ENCODE data around the gene SEL1L. TPM values are rescaled to one million over a fixed set of nuclear protein-coding genes. Genes with fewer than 3 reads are reported as not detected.
"Not testable (repeated sequence)": the region's sequence is repeated elsewhere in the genome, so short reads cannot be mapped to it uniquely, and the experiment has no call there.

SEL1L gene
- total and polyA plus RNA-seq, 4 donors: 13.1 to 119 (median 69.8) TPM

DNA sequence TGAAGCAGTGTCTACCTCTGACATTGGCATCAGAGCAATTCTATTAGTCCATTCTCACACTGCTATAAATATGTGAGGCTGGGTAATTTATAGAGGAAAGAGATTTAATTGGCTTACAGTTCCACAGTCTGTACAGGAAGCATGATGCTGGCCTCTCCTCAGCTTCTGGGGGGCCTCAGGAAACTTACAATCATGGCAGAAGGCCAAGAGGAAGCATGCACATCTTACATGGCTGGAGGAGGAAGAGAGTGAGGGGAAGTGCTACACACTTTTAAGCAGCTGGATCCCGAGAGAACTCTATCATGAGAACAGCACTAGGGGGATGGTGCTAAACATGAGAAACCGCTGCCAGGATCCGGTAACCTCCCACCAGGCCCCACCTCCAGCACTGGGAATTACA lies 25.7 kb upstream of the SEL1L start:
- no peak overlapping the region for H3K27ac ChIP-seq (ENCODE audit: low read depth in 1 of 2, low read length in 2 of 2)
- no peaks in the 10 kb centered on the region for H3K4me1 ChIP-seq (ENCODE audit: control insufficient read depth in 1 of 2, insufficient read depth in 2 of 2, low read length in 2 of 2)
- no peak overlapping the region for H3K4me3 ChIP-seq (ENCODE audit: low read length in 2 of 2)
- no peaks in the 10 kb centered on the region for H3K27me3 ChIP-seq (ENCODE audit: control insufficient read depth in 1 of 2, insufficient read depth in 2 of 2, low read length in 1 of 2)
- no peaks in the 10 kb centered on the region for H3K9me3 ChIP-seq (ENCODE audit: control insufficient read depth, low read length)
- no peaks in the 10 kb centered on the region for H3K36me3 ChIP-seq (ENCODE audit: control insufficient read depth in 1 of 2, insufficient read depth in 2 of 2, low read length in 1 of 2)
- intact Hi-C loops (cut with DNase I): no loop called here
- no peak for DNase-seq
- 74 to 77% methylated on average over 3 of the region's 3 CpGs for WGBS, 2 donors
- ATAC-seq (ENCODE audit: low FRiP score): no peak

DNA sequence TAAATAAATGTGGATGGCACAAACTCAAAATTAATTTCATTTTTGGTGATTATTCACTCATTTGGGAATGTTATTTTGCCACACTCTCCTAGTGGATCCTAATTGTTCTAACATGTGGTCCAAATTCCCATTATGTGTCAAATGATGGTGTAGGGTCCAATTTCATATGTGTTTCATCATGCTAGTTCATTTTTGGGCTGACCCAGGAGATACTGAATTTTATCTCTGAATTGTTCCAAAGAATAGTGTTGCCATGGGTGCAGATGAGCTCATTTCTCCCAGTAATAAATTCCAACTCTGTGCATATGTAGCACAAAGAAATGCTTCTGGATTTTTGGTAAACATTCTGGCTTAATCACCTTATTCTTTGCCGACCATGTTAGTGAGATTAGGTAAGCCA lies 23.5 kb upstream of the SEL1L start:
- H3K36me3 ChIP-seq (ENCODE audit: control insufficient read depth in 1 of 2, insufficient read depth in 2 of 2, low read length in 1 of 2): no peaks in the 10 kb centered on the region
- no peak overlapping the region for H3K27ac ChIP-seq (ENCODE audit: low read depth in 1 of 2, low read length in 2 of 2)
- DNase-seq: no peak
- ATAC-seq (ENCODE audit: low FRiP score): no peak
- H3K4me1 ChIP-seq (ENCODE audit: control insufficient read depth in 1 of 2, insufficient read depth in 2 of 2, low read length in 2 of 2): no peaks in the 10 kb centered on the region
- no peaks in the 10 kb centered on the region for H3K27me3 ChIP-seq (ENCODE audit: control insufficient read depth in 1 of 2, insufficient read depth in 2 of 2, low read length in 1 of 2)
- 77 to 78% methylated on average over 1 of the region's 1 CpG for WGBS, 2 donors
- intact Hi-C loops (cut with DNase I): no loop called here
- no peaks in the 10 kb centered on the region for H3K9me3 ChIP-seq (ENCODE audit: control insufficient read depth, low read length)
- H3K4me3 ChIP-seq (ENCODE audit: low read length in 2 of 2): no peak overlapping the region

DNA sequence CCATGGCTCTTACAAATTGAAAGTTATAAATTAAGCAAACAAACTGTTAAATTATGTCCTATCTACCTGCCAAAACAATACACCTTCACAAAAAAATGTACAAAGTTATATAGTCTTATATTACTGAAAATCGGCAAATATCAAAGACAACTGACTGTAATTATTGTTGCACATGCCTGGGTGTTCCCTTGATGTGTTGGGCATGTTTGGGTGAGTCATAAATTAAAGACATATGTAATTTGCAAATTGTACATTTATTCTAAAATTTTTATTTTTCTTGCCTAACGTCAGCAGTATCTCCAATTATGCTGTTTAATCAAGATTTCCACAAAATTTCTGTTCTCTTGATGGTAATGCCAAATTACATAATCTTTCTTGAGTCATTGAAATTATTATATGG lies 22.0 kb upstream of the SEL1L start:
- Histone ChIP-seq H3K27ac (ENCODE audit: low read depth in 1 of 2, low read length in 2 of 2) (no peak overlapping the region), H3K36me3 (ENCODE audit: control insufficient read depth in 1 of 2, insufficient read depth in 2 of 2, low read length in 1 of 2) (no peaks in the 10 kb centered on the region), H3K4me1 (ENCODE audit: control insufficient read depth in 1 of 2, insufficient read depth in 2 of 2, low read length in 2 of 2) (no peaks in the 10 kb centered on the region), H3K4me3 (ENCODE audit: low read length in 2 of 2) (no peak overlapping the region), H3K9me3 (ENCODE audit: control insufficient read depth, low read length) (no peaks in the 10 kb centered on the region), H3K27me3 (ENCODE audit: control insufficient read depth in 1 of 2, insufficient read depth in 2 of 2, low read length in 1 of 2) (no peaks in the 10 kb centered on the region)
- 82 to 85% methylated on average over 2 of the region's 2 CpGs for WGBS, 2 donors
- ATAC-seq (ENCODE audit: low FRiP score) (no peak), DNase-seq (no peak)
- intact Hi-C loops (cut with DNase I): no loop called here

DNA sequence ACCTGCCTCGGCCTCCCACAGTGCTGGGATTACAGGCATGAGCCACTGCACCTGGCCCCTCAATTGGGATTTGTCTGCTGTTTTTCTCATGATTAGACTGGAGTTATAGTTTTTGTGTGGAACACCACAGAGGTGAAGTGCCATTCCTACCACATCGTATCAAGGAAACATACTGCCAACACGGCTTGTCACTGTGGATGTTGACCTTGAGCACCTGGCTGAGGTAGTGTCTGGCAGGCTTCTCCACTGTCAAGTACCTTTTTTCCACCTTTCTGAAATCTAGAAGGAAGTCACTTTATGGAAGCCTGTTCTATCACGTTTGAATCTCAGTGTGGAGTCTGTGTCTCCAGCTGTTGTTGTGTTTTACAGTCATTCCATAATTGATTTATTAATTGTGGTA lies 21.4 kb upstream of the SEL1L start:
- 81 to 85% methylated on average over 4 of the region's 4 CpGs for WGBS, 2 donors
- H3K36me3 ChIP-seq (ENCODE audit: control insufficient read depth in 1 of 2, insufficient read depth in 2 of 2, low read length in 1 of 2): no peaks in the 10 kb centered on the region
- H3K4me1 ChIP-seq (ENCODE audit: control insufficient read depth in 1 of 2, insufficient read depth in 2 of 2, low read length in 2 of 2): no peaks in the 10 kb centered on the region
- H3K9me3 ChIP-seq (ENCODE audit: control insufficient read depth, low read length): no peaks in the 10 kb centered on the region
- intact Hi-C loops (cut with DNase I): no loop called here
- no peak overlapping the region for H3K27ac ChIP-seq (ENCODE audit: low read depth in 1 of 2, low read length in 2 of 2)
- ATAC-seq (ENCODE audit: low FRiP score) (no peak), DNase-seq (no peak)
- H3K4me3 ChIP-seq (ENCODE audit: low read length in 2 of 2): no peak overlapping the region
- no peaks in the 10 kb centered on the region for H3K27me3 ChIP-seq (ENCODE audit: control insufficient read depth in 1 of 2, insufficient read depth in 2 of 2, low read length in 1 of 2)

DNA sequence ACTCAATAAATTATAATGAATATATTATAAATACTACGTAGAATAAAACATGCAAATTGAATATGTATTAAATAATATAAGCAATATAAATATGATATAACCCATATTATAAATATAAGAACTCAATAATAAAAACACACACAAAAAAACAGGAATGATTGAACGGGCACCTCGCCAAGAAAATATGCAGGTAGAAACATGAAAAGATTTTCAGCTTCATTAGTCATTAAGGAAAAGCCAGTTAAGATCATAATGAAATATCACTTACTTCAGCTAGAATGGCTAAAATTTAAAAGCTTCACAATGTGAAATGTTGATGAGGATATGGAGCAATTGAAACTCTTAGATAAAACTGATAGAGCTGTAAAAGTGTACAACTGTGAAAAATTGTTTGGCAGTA lies 17.8 kb upstream of the SEL1L start:
- Histone ChIP-seq H3K27me3 (ENCODE audit: control insufficient read depth in 1 of 2, insufficient read depth in 2 of 2, low read length in 1 of 2) (no peaks in the 10 kb centered on the region), H3K36me3 (ENCODE audit: control insufficient read depth in 1 of 2, insufficient read depth in 2 of 2, low read length in 1 of 2) (no peaks in the 10 kb centered on the region), H3K4me1 (ENCODE audit: control insufficient read depth in 1 of 2, insufficient read depth in 2 of 2, low read length in 2 of 2) (no peaks in the 10 kb centered on the region), H3K9me3 (ENCODE audit: control insufficient read depth, low read length) (no peaks in the 10 kb centered on the region), H3K4me3 (ENCODE audit: low read length in 2 of 2) (no peak overlapping the region), H3K27ac (ENCODE audit: low read depth in 1 of 2, low read length in 2 of 2) (no peak overlapping the region)
- no peak for ATAC-seq (ENCODE audit: low FRiP score)
- intact Hi-C loops (cut with DNase I): no loop called here
- 86 to 87% methylated on average over 3 of the region's 3 CpGs for WGBS, 2 donors
- DNase-seq: no peak

DNA sequence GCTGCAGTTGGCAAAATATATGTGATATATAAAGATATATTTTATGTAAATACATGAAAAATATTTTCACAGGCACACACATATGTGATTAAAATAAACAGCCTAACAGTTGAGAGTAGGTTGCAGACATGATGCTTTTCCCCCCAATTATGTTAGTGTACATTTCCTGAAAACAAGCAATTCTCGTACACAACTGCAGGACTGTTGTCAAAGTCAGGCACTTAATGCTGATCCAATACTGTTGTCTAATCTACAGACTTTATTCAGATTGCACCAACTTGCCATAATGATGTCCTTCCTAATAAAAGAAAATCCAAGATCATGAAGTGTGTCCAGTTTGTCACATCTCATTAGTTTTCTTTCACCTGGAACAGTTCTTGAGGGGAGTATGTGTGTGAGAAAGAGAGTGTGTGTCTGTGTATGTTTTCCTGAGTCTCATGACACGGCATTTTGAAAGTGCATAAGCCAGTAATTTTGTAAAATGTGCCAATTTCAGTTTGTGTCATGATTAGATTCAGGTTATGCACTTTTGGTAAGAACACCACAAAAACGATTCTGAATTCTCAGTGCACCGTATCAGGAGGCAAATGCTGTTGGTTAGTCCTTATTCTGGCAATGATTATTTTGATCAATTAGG lies 16.5 kb upstream of the SEL1L start:
- ATAC-seq (ENCODE audit: low FRiP score) (no peak), DNase-seq (no peak)
- Histone ChIP-seq H3K4me3 (ENCODE audit: low read length in 2 of 2) (no peak overlapping the region), H3K4me1 (ENCODE audit: control insufficient read depth in 1 of 2, insufficient read depth in 2 of 2, low read length in 2 of 2) (no peaks in the 10 kb centered on the region), H3K9me3 (ENCODE audit: control insufficient read depth, low read length) (no peaks in the 10 kb centered on the region), H3K27me3 (ENCODE audit: control insufficient read depth in 1 of 2, insufficient read depth in 2 of 2, low read length in 1 of 2) (no peaks in the 10 kb centered on the region), H3K36me3 (ENCODE audit: control insufficient read depth in 1 of 2, insufficient read depth in 2 of 2, low read length in 1 of 2) (no peaks in the 10 kb centered on the region), H3K27ac (ENCODE audit: low read depth in 1 of 2, low read length in 2 of 2) (no peak overlapping the region)
- WGBS, 2 donors: 62 to 63% methylated on average over 4 of the region's 4 CpGs
- intact Hi-C loops (cut with DNase I): no loop called here

DNA sequence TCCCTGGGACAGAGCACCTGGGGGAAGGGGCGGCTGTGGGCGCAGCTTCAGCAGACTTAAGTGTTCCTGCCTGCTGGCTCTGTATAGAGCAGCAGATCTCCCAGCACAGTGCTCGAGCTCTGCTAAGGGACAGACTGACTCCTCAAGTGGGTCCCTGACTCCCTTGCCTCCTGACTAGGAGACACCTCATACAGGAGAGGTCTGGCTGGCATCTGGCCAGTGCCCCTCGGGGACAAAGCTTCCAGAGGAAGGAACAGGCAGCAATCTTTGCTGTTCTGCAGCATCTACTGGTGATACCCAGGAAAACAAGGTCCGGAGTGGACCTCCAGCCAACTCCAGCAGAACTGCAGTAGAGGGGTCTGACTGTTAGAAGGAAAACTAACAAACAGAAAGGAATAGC lies 7.6 kb upstream of the SEL1L start:
- intact Hi-C loops (cut with DNase I); H3K36me3 ChIP-seq (ENCODE audit: control insufficient read depth in 1 of 2, insufficient read depth in 2 of 2, low read length in 1 of 2); H3K4me3 ChIP-seq (ENCODE audit: low read length in 2 of 2); ATAC-seq (ENCODE audit: low FRiP score); H3K4me1 ChIP-seq (ENCODE audit: control insufficient read depth in 1 of 2, insufficient read depth in 2 of 2, low read length in 2 of 2); H3K27me3 ChIP-seq (ENCODE audit: control insufficient read depth in 1 of 2, insufficient read depth in 2 of 2, low read length in 1 of 2); H3K9me3 ChIP-seq (ENCODE audit: control insufficient read depth, low read length); H3K27ac ChIP-seq (ENCODE audit: low read depth in 1 of 2, low read length in 2 of 2); DNase-seq: not testable (repeated sequence)
- WGBS, 2 donors: 89 to 90% methylated on average over 5 of the region's 5 CpGs

DNA sequence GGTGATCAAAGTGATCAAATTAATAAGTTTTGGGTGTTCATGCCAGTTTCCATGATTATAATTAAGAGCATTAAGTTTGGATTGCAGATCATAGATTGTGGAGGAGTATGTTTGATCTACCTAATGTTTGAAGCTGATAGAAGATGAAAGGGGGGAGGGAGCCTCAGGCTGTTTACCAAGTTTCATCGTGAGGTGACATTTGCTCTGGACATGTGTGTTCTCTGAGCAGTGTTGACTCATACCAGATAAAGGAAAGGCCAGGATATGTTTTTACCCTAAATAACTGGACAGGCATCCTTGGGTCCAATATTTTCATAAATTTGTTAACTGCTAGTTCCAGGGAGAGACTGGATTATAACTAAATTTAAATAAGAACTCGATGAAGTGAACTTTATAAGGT lies 3.5 kb upstream of the SEL1L start:
- Histone ChIP-seq H3K27ac (ENCODE audit: low read depth in 1 of 2, low read length in 2 of 2) (no peak overlapping the region), H3K9me3 (ENCODE audit: control insufficient read depth, low read length) (no peaks in the 10 kb centered on the region), H3K27me3 (ENCODE audit: control insufficient read depth in 1 of 2, insufficient read depth in 2 of 2, low read length in 1 of 2) (no peaks in the 10 kb centered on the region), H3K4me1 (ENCODE audit: control insufficient read depth in 1 of 2, insufficient read depth in 2 of 2, low read length in 2 of 2) (peaks cover 0 to 2% of the 10 kb centered on the region in 2 donors), H3K4me3 (ENCODE audit: low read length in 2 of 2) (no peak overlapping the region), H3K36me3 (ENCODE audit: control insufficient read depth in 1 of 2, insufficient read depth in 2 of 2, low read length in 1 of 2) (no peaks in the 10 kb centered on the region)
- intact Hi-C loops (cut with DNase I): no loop called here
- DNase-seq (no peak), ATAC-seq (ENCODE audit: low FRiP score) (no peak)
- 8% methylated on average over 2 of the region's 2 CpGs for WGBS, 2 donors

DNA sequence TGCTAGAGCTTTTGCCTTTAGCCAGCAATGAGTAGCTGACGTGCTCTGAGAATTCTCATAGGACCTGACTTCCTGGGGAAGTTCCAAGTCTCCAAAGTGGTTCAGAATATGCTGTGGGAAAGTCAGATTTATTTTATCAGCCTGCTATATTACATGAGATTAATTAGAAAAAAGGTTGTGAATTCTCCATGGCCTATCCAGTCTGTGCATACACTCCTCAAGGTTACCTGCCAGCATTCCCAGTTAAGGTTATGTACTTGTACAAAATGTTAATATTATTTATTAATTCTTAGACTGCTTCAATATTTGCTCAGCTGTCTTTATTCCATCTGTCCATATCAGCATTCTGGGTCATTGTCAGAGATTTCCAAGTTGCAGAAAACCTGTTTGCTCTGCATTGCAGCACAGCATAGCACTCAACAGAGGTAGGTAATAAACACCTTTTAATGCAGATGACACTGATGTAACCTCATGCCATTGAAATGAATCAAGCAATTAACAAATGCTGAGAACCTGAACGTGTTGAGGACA lies 2.7 kb upstream of the SEL1L start:
- Histone ChIP-seq H3K27me3 (ENCODE audit: control insufficient read depth in 1 of 2, insufficient read depth in 2 of 2, low read length in 1 of 2) (no peaks in the 10 kb centered on the region), H3K36me3 (ENCODE audit: control insufficient read depth in 1 of 2, insufficient read depth in 2 of 2, low read length in 1 of 2) (no peaks in the 10 kb centered on the region), H3K9me3 (ENCODE audit: control insufficient read depth, low read length) (no peaks in the 10 kb centered on the region), H3K4me3 (ENCODE audit: low read length in 2 of 2) (no peak overlapping the region), H3K27ac (ENCODE audit: low read depth in 1 of 2, low read length in 2 of 2) (peak overlapping the region; percentile 7 to 29), H3K4me1 (ENCODE audit: control insufficient read depth in 1 of 2, insufficient read depth in 2 of 2, low read length in 2 of 2) (peaks cover 0 to 2% of the 10 kb centered on the region in 2 donors)
- 3 to 4% methylated on average over 2 of the region's 2 CpGs for WGBS, 2 donors
- no peak for DNase-seq
- intact Hi-C loops (cut with DNase I): no loop called here
- no peak for ATAC-seq (ENCODE audit: low FRiP score)
